ENCODE results near the gene OR5D18. TPM values are rescaled to one million over a fixed set of nuclear protein-coding genes. Genes with fewer than 3 reads are reported as not detected.
"Not testable (repeated sequence)": the region's sequence is repeated elsewhere in the genome, so short reads cannot be mapped to it uniquely, and the experiment has no call there.

The OR5D18 gene
- total RNA-seq, 2 experiments from 2014 or later, result not detected

GRCh38 chr11:55849037-55849436, 29.6 kb downstream of the OR5D18 start:
- intact Hi-C loops (cut with micrococcal nuclease), result no loop called here
- CTCF ChIA-PET, result no interaction called here
- ATAC-seq, result no peak
- TF ChIP-seq, protein P1, sequence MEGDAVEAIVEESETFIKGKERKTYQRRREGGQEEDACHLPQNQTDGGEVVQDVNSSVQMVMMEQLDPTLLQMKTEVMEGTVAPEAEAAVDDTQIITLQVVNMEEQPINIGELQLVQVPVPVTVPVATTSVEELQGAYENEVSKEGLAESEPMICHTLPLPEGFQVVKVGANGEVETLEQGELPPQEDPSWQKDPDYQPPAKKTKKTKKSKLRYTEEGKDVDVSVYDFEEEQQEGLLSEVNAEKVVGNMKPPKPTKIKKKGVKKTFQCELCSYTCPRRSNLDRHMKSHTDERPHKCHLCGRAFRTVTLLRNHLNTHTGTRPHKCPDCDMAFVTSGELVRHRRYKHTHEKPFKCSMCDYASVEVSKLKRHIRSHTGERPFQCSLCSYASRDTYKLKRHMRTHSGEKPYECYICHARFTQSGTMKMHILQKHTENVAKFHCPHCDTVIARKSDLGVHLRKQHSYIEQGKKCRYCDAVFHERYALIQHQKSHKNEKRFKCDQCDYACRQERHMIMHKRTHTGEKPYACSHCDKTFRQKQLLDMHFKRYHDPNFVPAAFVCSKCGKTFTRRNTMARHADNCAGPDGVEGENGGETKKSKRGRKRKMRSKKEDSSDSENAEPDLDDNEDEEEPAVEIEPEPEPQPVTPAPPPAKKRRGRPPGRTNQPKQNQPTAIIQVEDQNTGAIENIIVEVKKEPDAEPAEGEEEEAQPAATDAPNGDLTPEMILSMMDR (IDR thresholded peaks at IDR 0.05), result no peak
- Mint-ChIP-seq H3K27ac (no peak overlapping the region), H3K9me3 (peaks cover 11% of the 10 kb centered on the region), H3K27me3 (no peaks in the 10 kb centered on the region), H3K4me3 (no peak overlapping the region), H3K36me3 (ENCODE audit: low read depth) (no peaks in the 10 kb centered on the region), H3K4me1 (ENCODE audit: low read depth) (no peaks in the 10 kb centered on the region)
- DNase-seq, result no peak
- POLR2A ChIA-PET, result no interaction called here

- Mint-ChIP-seq H3K27me3 (no peaks in the 10 kb centered on the region), H3K4me3 (no peak overlapping the region), H3K36me3 (ENCODE audit: low read depth) (no peaks in the 10 kb centered on the region), H3K4me1 (ENCODE audit: low read depth) (no peaks in the 10 kb centered on the region), H3K9me3 (peaks cover 8% of the 10 kb centered on the region), H3K27ac (no peak overlapping the region)
- ATAC-seq, result no peak
- intact Hi-C loops (cut with micrococcal nuclease), result no loop called here
- CTCF ChIA-PET, result no interaction called here
- TF ChIP-seq, protein P1 (IDR thresholded peaks at IDR 0.05), result no peak
- POLR2A ChIA-PET, result no interaction called here
- DNase-seq, result no peak
These were observed 32.7 kb downstream of the OR5D18 start for GRCh38 chr11:55852141-55852540.

- DNase-seq (no peak), ATAC-seq (no peak)
- H3K4me3 Mint-ChIP-seq, result no peak overlapping the region
- no peak overlapping the region for H3K27ac Mint-ChIP-seq
- intact Hi-C loops (cut with micrococcal nuclease), result no loop called here
- TF ChIP-seq, protein P1 (IDR thresholded peaks at IDR 0.05), result no peak
- no peaks in the 10 kb centered on the region for H3K36me3 Mint-ChIP-seq (ENCODE audit: low read depth)
- ChIA-PET POLR2A (interaction anchor here (0.8 kb wide), 1 partner anchor 1053 kb away, joined by 3 read pairs; no protein-coding TSS in a partner anchor), CTCF (no interaction called here)
- H3K9me3 Mint-ChIP-seq, result peaks cover 10% of the 10 kb centered on the region
- H3K27me3 Mint-ChIP-seq, result no peaks in the 10 kb centered on the region
- no peaks in the 10 kb centered on the region for H3K4me1 Mint-ChIP-seq (ENCODE audit: low read depth)
These were observed 35.3 kb downstream of the OR5D18 start for GRCh38 chr11:55854704-55855103.

DNA sequence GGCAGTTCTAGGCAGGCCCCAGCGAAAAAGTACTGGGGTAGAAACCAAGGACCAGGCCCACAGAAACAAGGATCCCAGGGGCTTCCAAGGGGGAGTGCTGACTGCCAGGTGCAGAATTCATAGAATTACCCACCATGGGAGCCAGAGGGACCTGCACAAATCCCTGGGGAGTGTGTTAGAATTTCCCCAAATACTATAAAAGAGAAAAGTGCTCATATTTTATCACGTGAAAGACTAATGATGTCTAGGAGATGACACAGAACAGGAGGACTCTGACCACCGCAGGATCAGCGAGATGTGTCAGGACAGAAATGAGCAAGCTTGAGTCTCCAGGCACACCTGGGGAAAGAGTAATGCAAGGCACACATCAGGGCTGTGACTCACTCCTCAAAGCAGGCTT, 47.9 kb downstream of the OR5D18 start:
- ATAC-seq; H3K27me3 Mint-ChIP-seq; H3K36me3 Mint-ChIP-seq (ENCODE audit: low read depth); H3K27ac Mint-ChIP-seq; DNase-seq; POLR2A ChIA-PET; H3K4me1 Mint-ChIP-seq (ENCODE audit: low read depth); CTCF ChIA-PET; intact Hi-C loops (cut with micrococcal nuclease); H3K4me3 Mint-ChIP-seq: not testable (repeated sequence)
- H3K9me3 Mint-ChIP-seq, result peaks cover 13% of the 10 kb centered on the region

Other genes with a start within 250 kb of the OR5D18 start
- gene OR4C16, start 247.5 kb upstream of the OR5D18 start, total RNA-seq, result not detected
- not detected for gene OR4C11, start 212.0 kb upstream of the OR5D18 start, total RNA-seq
- not detected for gene OR4P4, start 184.5 kb upstream of the OR5D18 start, total RNA-seq
- gene OR4S2, start 171.3 kb upstream of the OR5D18 start, total RNA-seq, result not detected
- not detected for gene OR4C6, start 157.4 kb upstream of the OR5D18 start, total RNA-seq
- gene OR5D13, start 46.2 kb upstream of the OR5D18 start, total RNA-seq, result not detected
- not detected for gene OR5D14, start 24.1 kb upstream of the OR5D18 start, total RNA-seq
- gene OR5L1, start 8.3 kb upstream of the OR5D18 start, total RNA-seq, result not detected
- not detected for gene OR5L2, start 7.6 kb downstream of the OR5D18 start, total RNA-seq
- not detected for gene OR5D16, start 19.1 kb downstream of the OR5D18 start, total RNA-seq
- not detected for gene TRIM51, start 63.7 kb downstream of the OR5D18 start, total RNA-seq
- not detected for gene OR5W2, start 95.0 kb downstream of the OR5D18 start, total RNA-seq
- gene OR5I1, start 116.8 kb downstream of the OR5D18 start, total RNA-seq, result not detected
- not detected for gene OR10AG1, start 150.3 kb downstream of the OR5D18 start, total RNA-seq
- not detected for gene OR5F1, start 175.0 kb downstream of the OR5D18 start, total RNA-seq
- not detected for gene OR5AS1, start 208.0 kb downstream of the OR5D18 start, total RNA-seq